HG03025 (cell line): ENCODE measurements around the gene OR2AG2.
"Not testable (repeated sequence)": the region's sequence is repeated elsewhere in the genome, so short reads cannot be mapped to it uniquely, and the experiment has no call there.

ENCODE experiments used
- ATAC-seq: cut with Tn5 transposase; IDR thresholded peaks from one replicate; pipeline ENCODE4 v1.9.1; 2021; ENCODE audit warnings: mild to moderate bottlenecking, moderate library complexity; ENCODE audit not compliant: unreplicated experiment, low FRiP score

The OR2AG2 gene

GRCh38 chr11:6771926-6772893 is at the start of gene OR2AG2:
OR2AG2 (minus strand) TSS chr11:6771976; CDS start chr11:6768957, 3,019 bp downstream.
- ATAC-seq, result peak; percentile 97

GRCh38 chr11:6818967-6819366 is 47.2 kb upstream of the OR2AG2 start:
- ATAC-seq, result no peak

- ATAC-seq, result no peak
Observed at GRCh38 chr11:6817694-6818093, 45.9 kb upstream of the OR2AG2 start.

GRCh38 chr11:6813656-6814055 is 41.9 kb upstream of the OR2AG2 start:
- no peak for ATAC-seq

GRCh38 chr11:6812390-6813005 is 40.7 kb upstream of the OR2AG2 start:
- ATAC-seq, result peak; percentile 80

- not testable (repeated sequence) for ATAC-seq
Observed at GRCh38 chr11:6801075-6801474, 29.3 kb upstream of the OR2AG2 start.

- no peak for ATAC-seq
Observed at GRCh38 chr11:6799402-6799801, 27.6 kb upstream of the OR2AG2 start, which contains the start of gene OR6A2. OR6A2 (minus strand) TSS chr11:6799689; CDS start chr11:6795708, 3,981 bp downstream.

- ATAC-seq, result no peak
Observed at GRCh38 chr11:6794639-6795038, 22.9 kb upstream of the OR2AG2 start.

- ATAC-seq, result no peak
Observed at GRCh38 chr11:6790546-6790945, 18.8 kb upstream of the OR2AG2 start.

GRCh38 chr11:6782720-6783119 is 10.9 kb upstream of the OR2AG2 start, which contains the start of gene OR2AG1:
OR2AG1 (plus strand) TSS chr11:6783020; CDS start chr11:6785038, 2,018 bp downstream.
- no peak for ATAC-seq

- ATAC-seq, result no peak
Observed at GRCh38 chr11:6780829-6781228, 9.1 kb upstream of the OR2AG2 start.

- ATAC-seq, result no peak
Observed at GRCh38 chr11:6778518-6778917, 6.7 kb upstream of the OR2AG2 start.

GRCh38 chr11:6757373-6757967 is 14.3 kb downstream of the OR2AG2 start:
- ATAC-seq, result peak; percentile 72

GRCh38 chr11:6755953-6756347 is 15.8 kb downstream of the OR2AG2 start:
- ATAC-seq, result no peak

- no peak for ATAC-seq
Observed at GRCh38 chr11:6755303-6755952, 16.3 kb downstream of the OR2AG2 start.

- no peak for ATAC-seq
Observed at GRCh38 chr11:6747097-6747668, 24.6 kb downstream of the OR2AG2 start.

GRCh38 chr11:6746626-6747025 is 25.1 kb downstream of the OR2AG2 start:
- ATAC-seq, result no peak

GRCh38 chr11:6746086-6746618 is 25.6 kb downstream of the OR2AG2 start:
- ATAC-seq, result peak; percentile 77

- ATAC-seq, result peak; percentile 42
Observed at GRCh38 chr11:6745465-6746015, 26.2 kb downstream of the OR2AG2 start.

- no peak for ATAC-seq
Observed at GRCh38 chr11:6745018-6745417, 26.8 kb downstream of the OR2AG2 start.
